Neural cell (in vitro differentiated cells): ENCODE results near the gene NTHL1. TPM values are rescaled to one million over a fixed set of nuclear protein-coding genes. Genes with fewer than 3 reads are reported as not detected.

Experiments used
- H2AFZ ChIP-seq: fragments of 200-600, 300-800 bp; sonication (generic), shearing (Covaris generic); 2 replicates; pipeline ENCODE4 v1.6.0; 2014; ENCODE audit warnings: low read depth, mild to moderate bottlenecking, antibody characterized with exemption, low read length, moderate library complexity
- H3F3A ChIP-seq: fragments of 200-600 bp; shearing (Covaris generic); 2 replicates; pipeline ENCODE4 v1.6.1; 2016; ENCODE audit warnings: mild to moderate bottlenecking, moderate library complexity, mixed read lengths, antibody characterized with exemption, low read length; ENCODE audit not compliant: insufficient read depth, poor library complexity, severe bottlenecking
- H3K27ac ChIP-seq: fragments of 200-600, 300-800 bp; sonication (generic), shearing (Covaris generic); 2 replicates; pipeline ENCODE4 v1.5.1; 2014; ENCODE audit warnings: mild to moderate bottlenecking, low read length, moderate library complexity
- H3K27me3 ChIP-seq: fragments of 300-800, 200-600 bp; sonication (generic), shearing (Covaris generic); 2 replicates; pipeline ENCODE4 v1.6.0; 2014; ENCODE audit warnings: mild to moderate bottlenecking, low read depth, low read length, moderate library complexity; ENCODE audit not compliant: insufficient read depth
- H3K36me3 ChIP-seq: fragments of 300-800, 200-600 bp; sonication (generic), shearing (Covaris generic); 2 replicates; pipeline ENCODE4 v1.5.1; 2014; ENCODE audit warnings: mild to moderate bottlenecking, antibody characterized with exemption, low read length, moderate library complexity; ENCODE audit not compliant: insufficient read depth
- H3K4me2 ChIP-seq: fragments of 300-800, 200-600 bp; sonication (generic), shearing (Covaris generic); 2 replicates; pipeline ENCODE4 v1.6.0; 2014; ENCODE audit warnings: mild to moderate bottlenecking, low read length
- H3K4me3 ChIP-seq: fragments of 300-800, 200-600 bp; sonication (generic), shearing (Covaris generic); 2 replicates; pipeline ENCODE4 v1.5.1; 2014; ENCODE audit warnings: mild to moderate bottlenecking, low read length, moderate library complexity
- H3K79me2 ChIP-seq: fragments of 200-600 bp; shearing (Covaris generic); replicated peaks from 2 replicates; pipeline ENCODE4 v1.6.0; 2014; ENCODE audit warnings: mild to moderate bottlenecking, low read length, moderate library complexity; ENCODE audit not compliant: insufficient read depth
- H3K9ac ChIP-seq: fragments of 300-800, 200-600 bp; sonication (generic), shearing (Covaris generic); 2 replicates; pipeline ENCODE4 v1.6.1; 2016; ENCODE audit warnings: mild to moderate bottlenecking, low read length, mixed read lengths
- H3K9me2 ChIP-seq: fragments of 200-600 bp; shearing (Covaris generic); 2 replicates; pipeline ENCODE4 v1.6.1; 2016; ENCODE audit warnings: mild to moderate bottlenecking, low read length, mixed read lengths; ENCODE audit not compliant: insufficient read depth
- H3K9me3 ChIP-seq: fragments of 200-600, 300-800 bp; sonication (generic), shearing (Covaris generic); 2 replicates; pipeline ENCODE4 v1.6.1; 2016; ENCODE audit warnings: mild to moderate bottlenecking, mixed run types, low read length, moderate library complexity, mixed read lengths
- H4K20me1 ChIP-seq: fragments of 200-600 bp; shearing (Covaris generic); 2 replicates; pipeline ENCODE4 v1.6.1; 2016; ENCODE audit warnings: mild to moderate bottlenecking, mixed run types; ENCODE audit not compliant: insufficient read depth
- EP300 ChIP-seq: fragments of 450-650 bp; conservative IDR thresholded peaks from 2 replicates; pipeline ENCODE4 v1.6.1; 2014; ENCODE audit warnings: antibody characterized with exemption, mild to moderate bottlenecking, moderate library complexity; ENCODE audit not compliant: poor library complexity, severe bottlenecking
- EZH2 ChIP-seq: fragments of 200-600, 300-800 bp; shearing (Covaris generic), sonication (generic); IDR thresholded peaks from 2 replicates; pipeline ENCODE4 v1.6.1; 2014; ENCODE audit warnings: antibody characterized with exemption, low read length, borderline replicate concordance, mild to moderate bottlenecking; ENCODE audit not compliant: insufficient read depth, poor library complexity, severe bottlenecking
- MXI1 ChIP-seq: fragments of 450-650 bp; conservative IDR thresholded peaks from 2 replicates; pipeline ENCODE4 v1.6.1; 2014; ENCODE audit warnings: antibody characterized with exemption, mild to moderate bottlenecking; ENCODE audit not compliant: poor library complexity, severe bottlenecking
- POLR2AphosphoS5 ChIP-seq: IDR thresholded peaks from 2 replicates; pipeline ENCODE4 v1.6.1; 2012
- RAD21 ChIP-seq: fragments of 450-650 bp; conservative IDR thresholded peaks from 2 replicates; pipeline ENCODE4 v1.6.1; 2014; ENCODE audit warnings: antibody characterized with exemption, mild to moderate bottlenecking, moderate library complexity
- SMC3 ChIP-seq: fragments of 450-650 bp; conservative IDR thresholded peaks from 2 replicates; pipeline ENCODE4 v1.6.1; 2014; ENCODE audit warnings: antibody characterized with exemption, mild to moderate bottlenecking, moderate library complexity; ENCODE audit not compliant: poor library complexity
- TAF1 ChIP-seq: IDR thresholded peaks from 2 replicates; pipeline ENCODE4 v1.6.1; 2012; ENCODE audit warnings: low read depth
- polyA plus RNA-seq: library from polyadenylated mRNA; depleted of rRNA; stranded (reverse); fragments of >200 nt; gene quantifications from 2 replicates; pipeline ENCODE4 v1.2.3, GENCODE V29; 2014
- TF ChIP-seq, protein P1 (sequence below): fragments of 450-650 bp; IDR thresholded peaks from 2 replicates; pipeline ENCODE4 v1.5.1; 2014; ENCODE audit warnings: antibody characterized with exemption, mild to moderate bottlenecking, moderate library complexity; ENCODE audit not compliant: poor library complexity, severe bottlenecking
- TF ChIP-seq, protein P2 (sequence below): IDR thresholded peaks from 2 replicates; pipeline ENCODE4 v1.6.1; 2012; ENCODE audit warnings: borderline replicate concordance

Gene NTHL1
- polyA plus RNA-seq, 1 donor from 2014 or later = 43.1 TPM

DNA sequence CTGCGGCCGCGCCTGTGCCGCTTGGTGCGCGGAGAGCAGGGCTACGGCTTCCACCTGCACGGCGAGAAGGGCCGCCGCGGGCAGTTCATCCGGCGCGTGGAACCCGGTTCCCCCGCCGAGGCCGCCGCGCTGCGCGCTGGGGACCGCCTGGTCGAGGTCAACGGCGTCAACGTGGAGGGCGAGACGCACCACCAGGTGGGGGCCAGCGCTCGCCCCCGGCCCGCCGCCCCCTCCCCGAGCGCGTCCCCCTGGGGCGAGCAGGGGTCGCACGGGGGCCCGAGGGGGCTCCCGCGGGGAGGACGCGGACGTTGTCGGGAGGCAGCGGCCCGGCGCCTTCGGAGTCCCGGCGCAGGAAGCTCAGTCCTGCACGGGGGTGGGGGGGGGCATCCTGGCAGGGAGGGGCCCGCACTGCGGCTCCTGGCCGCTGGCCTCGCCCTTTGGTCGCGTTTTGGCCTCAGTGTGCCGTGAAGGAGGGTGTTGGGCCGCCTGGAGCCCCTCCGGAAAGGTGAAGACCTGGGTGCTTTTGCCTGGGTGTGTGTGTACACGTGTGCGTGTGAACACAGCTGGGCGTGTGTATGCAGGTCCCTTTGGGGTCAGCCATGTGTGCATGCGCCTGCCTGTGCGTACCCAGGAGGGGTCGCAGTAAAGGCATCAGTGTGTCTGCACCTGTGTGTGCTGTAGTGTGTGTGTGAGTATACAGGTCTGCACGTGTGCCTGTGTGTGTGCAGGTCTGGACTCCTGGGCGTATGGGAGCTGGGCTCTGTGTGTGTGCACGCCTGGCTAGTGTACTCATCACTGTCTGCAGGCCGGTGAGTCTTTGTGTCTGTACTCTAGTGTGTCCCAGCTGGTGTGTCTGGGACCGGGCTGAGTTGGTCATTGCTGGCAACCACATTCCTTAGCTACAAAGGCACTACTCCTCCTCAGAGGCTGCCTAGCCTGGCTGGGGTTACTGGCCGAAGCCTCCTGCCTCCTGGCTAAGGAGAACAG lies 20.3 kb downstream of the NTHL1 start:
- Histone ChIP-seq H3K4me2 (no peak overlapping the region), H4K20me1 (no peaks in the 10 kb centered on the region), H3K4me3 (peak overlapping the region; percentile 63), H3K9me3 (no peaks in the 10 kb centered on the region), H3K27ac (no peak overlapping the region), H3K36me3 (no peaks in the 10 kb centered on the region), H3F3A (no peaks in the 10 kb centered on the region), H3K79me2 (no peaks in the 10 kb centered on the region), H2AFZ (no peak overlapping the region), H3K9ac (peak overlapping the region; percentile 53), H3K9me2 (no peaks in the 10 kb centered on the region), H3K27me3 (peaks cover 24% of the 10 kb centered on the region)
- peak; percentile 25 for TF ChIP-seq MXI1
- no peak for TF ChIP-seq EZH2

DNA sequence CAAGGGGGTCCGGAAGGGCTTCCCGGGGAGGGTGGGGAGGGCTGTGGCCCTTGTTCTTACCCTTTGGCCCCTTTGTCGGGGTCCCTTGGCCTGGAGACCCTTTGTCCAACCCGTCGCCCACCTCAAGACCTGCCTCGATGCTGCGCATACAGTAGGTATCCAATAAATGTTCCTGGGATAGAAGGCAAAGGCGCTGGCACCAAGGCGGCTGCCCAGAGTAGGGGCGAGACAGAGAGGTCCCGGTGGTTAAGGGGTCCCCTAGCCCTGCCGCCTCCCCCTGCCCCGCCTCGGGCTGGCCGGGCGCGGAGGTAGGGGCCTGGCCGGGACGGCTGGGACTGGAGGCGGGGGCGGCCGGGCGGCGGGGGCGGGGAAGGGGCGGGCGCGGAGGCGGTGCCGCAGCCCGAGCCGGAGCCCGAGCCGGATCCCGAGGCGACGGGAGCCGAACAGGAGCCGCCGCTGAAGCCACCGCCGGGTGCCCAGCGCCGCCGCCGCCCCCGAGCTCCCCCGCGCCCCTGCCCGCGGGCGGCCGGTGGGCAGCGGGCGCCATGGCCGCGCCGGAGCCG lies 21.1 kb downstream of the NTHL1 start, which contains the start of gene NHERF2:
TSS of gene NHERF2 (plus strand) at position 442 of the 563 bp plus-strand sequence. CDS start at position 546, 104 bp downstream.
- Histone ChIP-seq H2AFZ (no peak within 1 kb of the TSS), H3F3A (no peaks in the 10 kb centered on the region), H4K20me1 (no peaks in the 10 kb centered on the region), H3K27me3 (peaks cover 28% of the 10 kb centered on the region), H3K36me3 (no peaks in the 10 kb centered on the region), H3K9me2 (no peaks in the 10 kb centered on the region), H3K79me2 (no peaks in the 10 kb centered on the region), H3K4me2 (no peak within 1 kb of the TSS), H3K9ac (peak within 1 kb of the TSS; percentile 53), H3K9me3 (no peaks in the 10 kb centered on the region), H3K4me3 (peak within 1 kb of the TSS; percentile 63), H3K27ac (no peak within 1 kb of the TSS)
- no peak for TF ChIP-seq EP300
- TF ChIP-seq TAF1 = no peak
- TF ChIP-seq RAD21 = no peak
- TF ChIP-seq, protein P1, sequence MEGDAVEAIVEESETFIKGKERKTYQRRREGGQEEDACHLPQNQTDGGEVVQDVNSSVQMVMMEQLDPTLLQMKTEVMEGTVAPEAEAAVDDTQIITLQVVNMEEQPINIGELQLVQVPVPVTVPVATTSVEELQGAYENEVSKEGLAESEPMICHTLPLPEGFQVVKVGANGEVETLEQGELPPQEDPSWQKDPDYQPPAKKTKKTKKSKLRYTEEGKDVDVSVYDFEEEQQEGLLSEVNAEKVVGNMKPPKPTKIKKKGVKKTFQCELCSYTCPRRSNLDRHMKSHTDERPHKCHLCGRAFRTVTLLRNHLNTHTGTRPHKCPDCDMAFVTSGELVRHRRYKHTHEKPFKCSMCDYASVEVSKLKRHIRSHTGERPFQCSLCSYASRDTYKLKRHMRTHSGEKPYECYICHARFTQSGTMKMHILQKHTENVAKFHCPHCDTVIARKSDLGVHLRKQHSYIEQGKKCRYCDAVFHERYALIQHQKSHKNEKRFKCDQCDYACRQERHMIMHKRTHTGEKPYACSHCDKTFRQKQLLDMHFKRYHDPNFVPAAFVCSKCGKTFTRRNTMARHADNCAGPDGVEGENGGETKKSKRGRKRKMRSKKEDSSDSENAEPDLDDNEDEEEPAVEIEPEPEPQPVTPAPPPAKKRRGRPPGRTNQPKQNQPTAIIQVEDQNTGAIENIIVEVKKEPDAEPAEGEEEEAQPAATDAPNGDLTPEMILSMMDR = no peak
- TF ChIP-seq POLR2AphosphoS5 = no peak
- TF ChIP-seq, protein P2, sequence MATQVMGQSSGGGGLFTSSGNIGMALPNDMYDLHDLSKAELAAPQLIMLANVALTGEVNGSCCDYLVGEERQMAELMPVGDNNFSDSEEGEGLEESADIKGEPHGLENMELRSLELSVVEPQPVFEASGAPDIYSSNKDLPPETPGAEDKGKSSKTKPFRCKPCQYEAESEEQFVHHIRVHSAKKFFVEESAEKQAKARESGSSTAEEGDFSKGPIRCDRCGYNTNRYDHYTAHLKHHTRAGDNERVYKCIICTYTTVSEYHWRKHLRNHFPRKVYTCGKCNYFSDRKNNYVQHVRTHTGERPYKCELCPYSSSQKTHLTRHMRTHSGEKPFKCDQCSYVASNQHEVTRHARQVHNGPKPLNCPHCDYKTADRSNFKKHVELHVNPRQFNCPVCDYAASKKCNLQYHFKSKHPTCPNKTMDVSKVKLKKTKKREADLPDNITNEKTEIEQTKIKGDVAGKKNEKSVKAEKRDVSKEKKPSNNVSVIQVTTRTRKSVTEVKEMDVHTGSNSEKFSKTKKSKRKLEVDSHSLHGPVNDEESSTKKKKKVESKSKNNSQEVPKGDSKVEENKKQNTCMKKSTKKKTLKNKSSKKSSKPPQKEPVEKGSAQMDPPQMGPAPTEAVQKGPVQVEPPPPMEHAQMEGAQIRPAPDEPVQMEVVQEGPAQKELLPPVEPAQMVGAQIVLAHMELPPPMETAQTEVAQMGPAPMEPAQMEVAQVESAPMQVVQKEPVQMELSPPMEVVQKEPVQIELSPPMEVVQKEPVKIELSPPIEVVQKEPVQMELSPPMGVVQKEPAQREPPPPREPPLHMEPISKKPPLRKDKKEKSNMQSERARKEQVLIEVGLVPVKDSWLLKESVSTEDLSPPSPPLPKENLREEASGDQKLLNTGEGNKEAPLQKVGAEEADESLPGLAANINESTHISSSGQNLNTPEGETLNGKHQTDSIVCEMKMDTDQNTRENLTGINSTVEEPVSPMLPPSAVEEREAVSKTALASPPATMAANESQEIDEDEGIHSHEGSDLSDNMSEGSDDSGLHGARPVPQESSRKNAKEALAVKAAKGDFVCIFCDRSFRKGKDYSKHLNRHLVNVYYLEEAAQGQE = no peak
- no peak for TF ChIP-seq EZH2
- TF ChIP-seq MXI1 = no peak
- TF ChIP-seq SMC3 = no peak
